ENCODE measurements around the gene ZKSCAN2. TPM values are rescaled to one million over a fixed set of nuclear protein-coding genes. Genes with fewer than 3 reads are reported as not detected.

The ZKSCAN2 gene
- total and polyA plus RNA-seq, 9 of the 15 experiments (the other 6 are each of a cell fraction or from before 2014, with no cell fraction given), result 1.3 to 9.5 (median 4.2) TPM

GRCh38 chr16:25257956-25258860, 563 bp upstream of the ZKSCAN2 start (continued):
- no peak for TF ChIP-seq ZNF347 (CRISPR knock-in tag; IDR thresholded peaks at IDR 0.05; ENCODE audit: low read depth)
- no peak for TF ChIP-seq DEAF1 (CRISPR knock-in tag; IDR thresholded peaks at IDR 0.05)
- peak; percentile 70 for TF ChIP-seq POLR2B (IDR thresholded peaks at IDR 0.05; ENCODE audit: low read depth, partially characterized antibody)
- TF ChIP-seq MED1 (CRISPR knock-in tag; IDR thresholded peaks at IDR 0.05; ENCODE audit: borderline replicate concordance), result no peak
- peak in 1 of 3 experiments; percentile 67 for TF ChIP-seq YY1 (IDR thresholded peaks at IDR 0.05; ENCODE audit: borderline replicate concordance in 1 of 3, control insufficient read depth in 1 of 3, extremely low read depth in 1 of 3, insufficient read depth in 3 of 3, insufficient read length in 1 of 3, insufficient replicate concordance in 2 of 3, low read depth in 1 of 3, low read length in 2 of 3)
- no peak; the same call in 1 of the 2 replicates for TF ChIP-seq ZBTB9 (CRISPR knock-in tag; IDR thresholded peaks at IDR 0.05)
- TF ChIP-seq REST (IDR thresholded peaks at IDR 0.05; ENCODE audit: borderline replicate concordance), result no peak
- TF ChIP-seq REST (CRISPR knock-in tag; IDR thresholded peaks at IDR 0.05; ENCODE audit: low read depth), result no peak
- TF ChIP-seq KDM1A (IDR thresholded peaks at IDR 0.05), result peak; percentile 58 to 84; a peak in 3 of 4 replicates
- peak; percentile 30 for TF ChIP-seq MTA3 (IDR thresholded peaks at IDR 0.05; ENCODE audit: borderline replicate concordance)
- peak; percentile 91 for TF ChIP-seq ZZZ3 (IDR thresholded peaks at IDR 0.05)
- TF ChIP-seq ZFP1 (CRISPR knock-in tag; IDR thresholded peaks at IDR 0.05), result no peak
- TF ChIP-seq CBX3 (IDR thresholded peaks at IDR 0.05; ENCODE audit: borderline replicate concordance in 1 of 2, low read length in 2 of 2), result 0 out of 3 replicates have a peak, but pooled peaks of 1 of the 2 experiments have one; percentile 12
- TF ChIP-seq IRF2 (CRISPR knock-in tag; IDR thresholded peaks at IDR 0.05), result no peak
- TF ChIP-seq ZNF175 (CRISPR knock-in tag; IDR thresholded peaks at IDR 0.05; ENCODE audit: low read depth), result no peak
